Parathyroid adenoma (tissue), 2 donors: Measurements from ENCODE around the gene IGFN1.

Source experiments
- H2AFZ ChIP-seq: fragments of 300-600 bp; sonication (generic); one replicate; pipeline ENCODE4 v1.7.0; 2017; ENCODE audit warnings: antibody characterized with exemption, mild to moderate bottlenecking
- H3K27ac ChIP-seq: fragments of 300-600 bp; sonication (generic); one replicate; pipeline ENCODE4 v1.7.0; 2017
- H3K27me3 ChIP-seq: fragments of 300-600 bp; sonication (generic); one replicate; pipeline ENCODE4 v1.7.0; 2017; ENCODE audit warnings: low read length; ENCODE audit not compliant: control insufficient read depth, insufficient read depth
- H3K36me3 ChIP-seq: fragments of 300-600 bp; sonication (generic); one replicate; pipeline ENCODE4 v1.7.0; 2017; ENCODE audit warnings: low read length; ENCODE audit not compliant: control insufficient read depth, insufficient read depth
- H3K4me1 ChIP-seq: fragments of 300-600 bp; sonication (generic); one replicate; pipeline ENCODE4 v1.7.0; 2017; ENCODE audit warnings: control low read depth
- H3K4me2 ChIP-seq: fragments of 300-600 bp; sonication (generic); one replicate; pipeline ENCODE4 v1.7.0; 2017; ENCODE audit warnings: low read length
- H3K4me3 ChIP-seq: fragments of 300-600 bp; sonication (generic); one replicate; pipeline ENCODE4 v1.7.0; 2017; ENCODE audit warnings: low read depth, low read length
- H3K79me2 ChIP-seq: fragments of 300-600 bp; sonication (generic); one replicate; pipeline ENCODE4 v1.7.0; 2017; ENCODE audit warnings: control low read depth
- H3K9ac ChIP-seq: fragments of 300-600 bp; sonication (generic); one replicate; pipeline ENCODE4 v1.7.0; 2017; ENCODE audit warnings: mild to moderate bottlenecking
- H3K9me3 ChIP-seq: fragments of 300-600 bp; sonication (generic); one replicate; pipeline ENCODE4 v1.7.0; 2017; ENCODE audit warnings: low read length; ENCODE audit not compliant: control insufficient read depth
- TF ChIP-seq, protein P1 (sequence below): fragments of 300-600 bp; sonication (generic); IDR thresholded peaks from one replicate; pipeline ENCODE4 v1.7.0; 2017; ENCODE audit warnings: antibody characterized with exemption, mild to moderate bottlenecking
- donor health status: primary hyperparathyroidism.

Gene IGFN1

DNA sequence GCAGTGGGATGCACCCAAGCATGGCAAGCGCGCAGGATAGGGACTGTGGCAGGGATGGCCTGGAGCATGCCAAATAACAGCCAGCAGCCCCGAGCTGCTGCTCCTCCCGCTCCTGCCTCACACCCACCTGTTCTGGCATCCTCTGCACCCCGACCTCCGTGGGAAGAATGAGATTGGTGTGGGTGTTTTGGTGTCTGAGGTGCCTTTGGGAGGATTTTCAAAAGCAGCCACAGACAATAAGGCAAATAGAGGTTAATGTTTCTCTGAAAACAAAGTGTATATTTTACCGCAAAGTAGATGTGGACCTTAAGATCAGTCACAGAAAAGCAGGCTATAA, 35.5 kb downstream of the IGFN1 start:
- Histone ChIP-seq H3K27me3 (no peaks in the 10 kb centered on the region), H3K79me2 (no peaks in the 10 kb centered on the region), H3K36me3 (no peaks in the 10 kb centered on the region), H2AFZ (no peak overlapping the region), H3K9me3 (no peaks in the 10 kb centered on the region), H3K9ac (no peak overlapping the region), H3K4me2 (no peak overlapping the region), H3K4me3 (no peak overlapping the region), H3K27ac (no peak overlapping the region), H3K4me1 (no peaks in the 10 kb centered on the region)
- TF ChIP-seq, protein P1, sequence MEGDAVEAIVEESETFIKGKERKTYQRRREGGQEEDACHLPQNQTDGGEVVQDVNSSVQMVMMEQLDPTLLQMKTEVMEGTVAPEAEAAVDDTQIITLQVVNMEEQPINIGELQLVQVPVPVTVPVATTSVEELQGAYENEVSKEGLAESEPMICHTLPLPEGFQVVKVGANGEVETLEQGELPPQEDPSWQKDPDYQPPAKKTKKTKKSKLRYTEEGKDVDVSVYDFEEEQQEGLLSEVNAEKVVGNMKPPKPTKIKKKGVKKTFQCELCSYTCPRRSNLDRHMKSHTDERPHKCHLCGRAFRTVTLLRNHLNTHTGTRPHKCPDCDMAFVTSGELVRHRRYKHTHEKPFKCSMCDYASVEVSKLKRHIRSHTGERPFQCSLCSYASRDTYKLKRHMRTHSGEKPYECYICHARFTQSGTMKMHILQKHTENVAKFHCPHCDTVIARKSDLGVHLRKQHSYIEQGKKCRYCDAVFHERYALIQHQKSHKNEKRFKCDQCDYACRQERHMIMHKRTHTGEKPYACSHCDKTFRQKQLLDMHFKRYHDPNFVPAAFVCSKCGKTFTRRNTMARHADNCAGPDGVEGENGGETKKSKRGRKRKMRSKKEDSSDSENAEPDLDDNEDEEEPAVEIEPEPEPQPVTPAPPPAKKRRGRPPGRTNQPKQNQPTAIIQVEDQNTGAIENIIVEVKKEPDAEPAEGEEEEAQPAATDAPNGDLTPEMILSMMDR, result no peak

DNA sequence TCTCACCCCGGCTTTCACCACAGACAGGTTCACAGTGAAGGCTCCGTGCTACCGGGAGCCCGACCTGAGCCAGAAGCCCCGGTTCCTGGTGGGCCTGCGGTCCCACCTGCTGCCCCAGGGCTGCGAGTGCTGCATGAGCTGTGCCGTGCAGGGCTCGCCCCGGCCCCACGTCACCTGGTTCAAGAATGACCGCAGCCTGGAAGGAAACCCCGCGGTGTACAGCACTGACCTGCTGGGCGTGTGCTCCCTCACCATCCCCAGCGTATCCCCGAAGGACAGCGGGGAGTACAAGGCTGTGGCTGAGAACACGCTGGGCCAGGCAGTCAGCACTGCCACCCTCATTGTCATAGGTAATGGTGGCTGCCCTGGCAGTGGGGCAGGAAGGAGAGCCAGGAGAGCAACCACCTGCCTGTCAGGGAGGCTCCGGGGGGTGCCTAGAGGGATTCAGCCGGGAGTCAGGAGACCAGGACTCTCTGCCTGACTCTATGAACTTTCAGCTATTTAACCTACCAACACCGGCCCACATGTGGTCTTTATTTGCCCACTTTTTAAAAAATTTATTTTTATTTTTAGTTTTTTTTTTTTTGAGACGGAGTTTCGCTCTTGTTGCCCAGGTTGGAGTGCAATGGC, 36.4 kb downstream of the IGFN1 start:
- no peaks in the 10 kb centered on the region for H3K36me3 ChIP-seq
- TF ChIP-seq, protein P1, result no peak
- H3K79me2 ChIP-seq, result no peaks in the 10 kb centered on the region
- H3K27ac ChIP-seq, result no peak overlapping the region
- no peak overlapping the region for H2AFZ ChIP-seq
- H3K4me3 ChIP-seq, result no peak overlapping the region
- no peaks in the 10 kb centered on the region for H3K4me1 ChIP-seq
- H3K27me3 ChIP-seq, result no peaks in the 10 kb centered on the region
- H3K9ac ChIP-seq, result no peak overlapping the region
- H3K9me3 ChIP-seq, result no peaks in the 10 kb centered on the region
- H3K4me2 ChIP-seq, result no peak overlapping the region

DNA sequence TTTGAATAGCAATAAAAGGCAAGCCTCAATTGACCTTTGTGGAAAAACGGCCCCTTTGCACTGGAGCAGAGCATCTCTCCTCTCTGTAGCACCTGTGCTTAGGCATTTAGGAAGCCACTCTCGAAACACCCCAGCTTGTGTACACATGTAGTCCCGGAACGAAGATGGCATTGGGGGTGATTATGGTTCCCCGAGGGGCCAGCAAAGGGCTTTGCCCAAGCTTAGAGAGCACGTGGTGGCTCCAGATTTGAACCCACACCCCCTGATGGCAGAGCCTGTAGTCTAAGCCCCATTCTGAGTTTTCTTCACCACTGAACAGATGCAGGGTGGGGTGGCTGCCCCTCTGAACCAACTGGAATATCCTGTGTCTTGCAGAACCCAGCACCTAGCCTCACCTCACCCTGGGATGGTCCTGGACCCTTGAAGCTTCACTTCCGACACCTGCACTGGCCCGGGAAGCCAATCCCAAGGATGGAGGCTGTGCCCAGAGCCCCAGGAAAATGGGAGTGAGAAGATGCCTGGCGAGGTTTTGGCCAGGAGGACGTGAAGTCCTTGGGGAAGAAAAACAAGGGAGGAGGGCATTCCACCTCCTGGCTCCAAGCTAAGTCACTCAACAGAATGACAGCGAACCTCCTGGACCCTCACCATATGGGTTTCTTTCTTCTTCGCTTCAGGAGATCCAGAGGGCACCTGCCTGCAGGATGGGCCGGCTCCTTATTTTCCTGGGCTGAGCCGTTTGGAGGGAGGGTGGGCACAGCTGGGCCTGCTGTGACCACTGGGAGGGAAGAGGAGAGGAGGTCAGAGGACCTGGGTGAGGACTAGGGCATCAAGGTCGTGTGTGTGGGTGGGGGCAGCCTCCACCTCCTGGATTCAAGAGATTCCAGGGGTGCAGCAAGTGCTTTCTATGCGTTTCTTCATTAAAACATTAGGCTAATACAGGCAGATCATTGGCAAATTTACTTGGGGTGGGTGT, 37.7 kb downstream of the IGFN1 start:
- Histone ChIP-seq H3K79me2 (no peaks in the 10 kb centered on the region), H3K9me3 (no peaks in the 10 kb centered on the region), H3K4me2 (no peak overlapping the region), H3K4me1 (no peaks in the 10 kb centered on the region), H3K4me3 (no peak overlapping the region), H3K27ac (no peak overlapping the region), H3K9ac (no peak overlapping the region), H3K36me3 (no peaks in the 10 kb centered on the region), H2AFZ (no peak overlapping the region), H3K27me3 (no peaks in the 10 kb centered on the region)
- TF ChIP-seq, protein P1, result no peak

DNA sequence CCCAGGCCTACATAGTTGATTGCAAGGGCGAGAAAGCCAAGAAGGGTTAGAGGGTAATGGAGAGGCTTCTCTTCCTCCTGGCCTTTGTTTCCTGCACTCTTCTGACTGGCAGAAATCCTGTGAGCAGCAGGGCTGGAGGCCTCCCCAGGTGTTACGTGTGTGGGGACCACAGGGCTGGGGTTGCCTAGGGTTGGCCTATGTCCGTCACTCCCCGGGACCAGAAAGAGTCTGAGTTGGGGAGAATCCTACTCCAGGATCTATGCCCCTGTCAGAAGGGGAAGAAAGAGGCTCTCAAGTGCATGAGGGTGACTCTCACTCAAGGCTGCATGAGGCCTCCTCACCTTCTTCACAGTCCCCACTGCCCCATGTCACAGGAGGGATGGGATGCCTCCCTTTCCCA, 38.5 kb downstream of the IGFN1 start:
- no peaks in the 10 kb centered on the region for H3K36me3 ChIP-seq
- no peaks in the 10 kb centered on the region for H3K79me2 ChIP-seq
- H3K9me3 ChIP-seq, result no peaks in the 10 kb centered on the region
- TF ChIP-seq, protein P1, result no peak
- H3K4me1 ChIP-seq, result no peaks in the 10 kb centered on the region
- H3K27ac ChIP-seq, result no peak overlapping the region
- no peak overlapping the region for H3K4me3 ChIP-seq
- no peak overlapping the region for H2AFZ ChIP-seq
- no peaks in the 10 kb centered on the region for H3K27me3 ChIP-seq
- no peak overlapping the region for H3K4me2 ChIP-seq
- no peak overlapping the region for H3K9ac ChIP-seq
